Activated CD8-positive, alpha-beta memory T cell treated with anti-CD3 and anti-CD28 coated beads, Interleukin-2, amount 50 U/mL, for 4 hours (primary cell): ENCODE data around the gene DRC7.

Experiments used
- DNase-seq: peaks from one replicate; pipeline ENCODE4 v3.0.0-alpha.2; 2020

The DRC7 gene, protein sequence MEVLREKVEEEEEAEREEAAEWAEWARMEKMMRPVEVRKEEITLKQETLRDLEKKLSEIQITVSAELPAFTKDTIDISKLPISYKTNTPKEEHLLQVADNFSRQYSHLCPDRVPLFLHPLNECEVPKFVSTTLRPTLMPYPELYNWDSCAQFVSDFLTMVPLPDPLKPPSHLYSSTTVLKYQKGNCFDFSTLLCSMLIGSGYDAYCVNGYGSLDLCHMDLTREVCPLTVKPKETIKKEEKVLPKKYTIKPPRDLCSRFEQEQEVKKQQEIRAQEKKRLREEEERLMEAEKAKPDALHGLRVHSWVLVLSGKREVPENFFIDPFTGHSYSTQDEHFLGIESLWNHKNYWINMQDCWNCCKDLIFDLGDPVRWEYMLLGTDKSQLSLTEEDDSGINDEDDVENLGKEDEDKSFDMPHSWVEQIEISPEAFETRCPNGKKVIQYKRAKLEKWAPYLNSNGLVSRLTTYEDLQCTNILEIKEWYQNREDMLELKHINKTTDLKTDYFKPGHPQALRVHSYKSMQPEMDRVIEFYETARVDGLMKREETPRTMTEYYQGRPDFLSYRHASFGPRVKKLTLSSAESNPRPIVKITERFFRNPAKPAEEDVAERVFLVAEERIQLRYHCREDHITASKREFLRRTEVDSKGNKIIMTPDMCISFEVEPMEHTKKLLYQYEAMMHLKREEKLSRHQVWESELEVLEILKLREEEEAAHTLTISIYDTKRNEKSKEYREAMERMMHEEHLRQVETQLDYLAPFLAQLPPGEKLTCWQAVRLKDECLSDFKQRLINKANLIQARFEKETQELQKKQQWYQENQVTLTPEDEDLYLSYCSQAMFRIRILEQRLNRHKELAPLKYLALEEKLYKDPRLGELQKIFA

DNA sequence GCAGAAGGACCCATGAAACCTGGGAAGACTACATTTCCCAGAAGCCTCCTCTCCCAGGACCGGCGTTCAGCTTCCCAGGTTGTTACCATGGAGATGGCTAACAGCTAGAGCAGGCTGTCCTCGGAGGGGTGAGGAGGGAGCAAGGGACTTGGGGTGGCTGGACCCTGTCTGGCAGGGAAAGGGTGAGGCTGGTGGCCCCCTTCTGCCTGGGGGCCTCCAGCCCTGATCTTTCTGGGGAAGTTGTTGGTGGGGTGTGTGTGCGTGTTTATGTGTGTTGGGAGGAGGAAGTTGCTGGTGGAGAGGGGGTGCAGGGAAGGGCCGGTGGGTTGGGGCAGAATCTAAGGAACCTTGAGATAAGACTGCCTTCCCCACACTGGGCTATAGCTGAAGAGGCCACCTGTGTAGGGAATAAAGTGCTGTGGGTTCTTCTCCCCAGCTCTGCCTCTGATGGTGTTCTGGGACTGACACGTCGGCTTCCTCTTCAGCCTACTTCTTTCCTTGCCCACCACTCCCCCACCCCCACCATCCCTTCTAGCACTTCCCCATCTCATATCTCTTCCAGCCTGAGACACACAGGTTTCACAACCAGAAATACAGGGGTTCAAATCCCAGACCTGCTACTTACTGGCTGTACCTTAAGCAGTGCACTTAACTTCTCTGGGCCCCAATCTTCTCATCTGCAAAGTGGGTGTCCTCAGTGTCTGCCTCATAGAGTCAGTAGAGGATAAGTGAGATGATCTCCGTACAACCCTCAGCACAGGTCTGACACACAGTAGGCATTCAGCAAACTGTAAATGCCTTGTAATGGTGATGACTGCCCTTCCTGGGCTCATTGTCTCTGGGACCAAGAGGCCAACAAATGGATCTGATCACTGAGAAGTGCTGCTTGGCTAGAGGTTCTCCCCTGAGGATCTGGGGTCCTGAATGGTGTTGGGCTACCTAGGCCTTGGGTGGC, at the start of gene DRC7:
DRC7 (plus strand) TSS at position 82 of the 955 bp plus-strand sequence. CDS start 3,144 bp downstream, outside the sequence.
- DNase-seq: no peak

DNA sequence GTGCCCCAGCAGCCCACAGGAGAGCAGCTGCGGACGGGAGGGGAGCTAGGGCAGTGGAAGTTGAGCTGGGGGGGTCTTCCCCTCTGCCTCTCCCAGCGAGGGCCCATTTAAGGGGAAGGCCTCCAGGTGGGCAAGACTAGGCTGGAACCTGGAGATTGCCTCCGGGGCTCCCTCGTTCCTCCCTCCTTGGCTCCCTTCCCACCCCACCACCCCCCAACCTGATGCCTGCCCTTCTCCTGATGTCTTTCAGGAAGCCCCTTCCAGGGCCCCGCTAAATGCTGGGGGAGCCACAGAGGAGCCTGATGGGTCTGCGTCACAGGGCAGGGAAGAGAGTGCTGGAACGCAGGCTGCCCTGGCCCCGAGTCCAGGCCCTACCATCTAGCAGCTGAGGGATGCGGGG, 49.4 kb upstream of the DRC7 start:
- no peak for DNase-seq

DNA sequence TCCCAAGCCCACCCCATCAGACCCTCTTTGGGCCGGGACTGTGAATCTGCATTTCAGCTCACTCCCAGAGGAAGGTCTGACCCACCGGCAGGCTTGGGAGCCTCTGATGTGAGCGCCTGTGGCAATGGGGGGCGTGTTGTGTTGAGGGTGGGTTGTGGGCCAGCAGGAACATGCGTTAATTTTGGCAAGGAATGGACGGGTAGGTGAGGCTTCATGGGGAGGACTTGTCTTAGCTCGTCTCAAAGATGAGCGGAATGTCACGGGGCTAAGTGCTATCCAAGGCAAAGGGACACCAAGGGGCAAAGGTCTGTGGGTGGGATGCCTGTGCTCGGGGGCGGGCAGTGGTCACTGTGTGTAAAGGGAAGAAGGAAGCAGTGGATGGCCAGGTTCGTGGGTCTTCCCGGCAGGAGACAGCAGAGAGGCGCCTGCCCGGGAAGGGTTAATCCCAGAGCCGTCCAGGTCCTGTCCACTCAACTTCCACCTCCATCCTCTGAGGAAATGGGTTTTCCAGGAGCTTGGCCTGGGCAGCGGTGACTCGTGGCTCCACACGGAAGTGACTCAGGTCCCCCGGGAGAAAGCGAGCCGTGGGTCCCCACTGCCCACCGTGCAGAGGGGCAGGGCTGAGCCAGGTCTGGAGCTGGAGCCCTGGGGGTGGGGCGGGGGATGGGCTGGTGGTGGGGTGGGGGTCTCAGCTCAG, 48.8 kb upstream of the DRC7 start:
- DNase-seq: no peak

DNA sequence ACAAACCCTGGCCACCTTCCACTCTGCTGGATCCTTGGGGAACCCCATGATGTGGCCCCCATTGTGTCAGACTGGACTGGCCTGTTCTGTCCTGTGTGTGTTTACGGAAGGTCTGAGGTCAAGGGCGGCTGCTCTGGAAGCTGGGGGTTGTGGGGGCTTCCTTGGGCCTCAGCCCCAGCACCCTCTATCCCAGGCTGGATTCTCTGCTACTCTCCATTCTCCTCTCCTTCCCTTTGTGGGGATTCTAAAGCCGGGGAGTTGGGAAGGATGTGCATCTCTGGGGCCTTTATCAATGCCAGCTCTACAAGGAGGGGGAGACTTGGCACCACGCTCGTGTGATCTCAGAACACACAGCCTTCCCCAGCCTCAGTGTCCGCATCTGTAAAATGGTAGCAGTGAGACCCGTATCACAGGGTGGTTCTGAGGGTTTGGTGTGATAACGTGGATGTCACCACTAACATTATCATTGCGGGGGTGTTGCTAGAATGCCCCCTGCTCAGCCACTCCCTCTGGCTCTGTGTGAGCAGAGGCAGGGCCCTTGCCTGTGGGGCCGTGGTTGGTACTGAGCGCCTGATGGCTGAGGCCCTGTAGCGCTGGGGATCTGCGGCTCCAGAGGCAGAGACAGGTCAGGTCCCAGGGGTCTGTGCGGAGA, 48.1 kb upstream of the DRC7 start:
- DNase-seq: no peak

DNA sequence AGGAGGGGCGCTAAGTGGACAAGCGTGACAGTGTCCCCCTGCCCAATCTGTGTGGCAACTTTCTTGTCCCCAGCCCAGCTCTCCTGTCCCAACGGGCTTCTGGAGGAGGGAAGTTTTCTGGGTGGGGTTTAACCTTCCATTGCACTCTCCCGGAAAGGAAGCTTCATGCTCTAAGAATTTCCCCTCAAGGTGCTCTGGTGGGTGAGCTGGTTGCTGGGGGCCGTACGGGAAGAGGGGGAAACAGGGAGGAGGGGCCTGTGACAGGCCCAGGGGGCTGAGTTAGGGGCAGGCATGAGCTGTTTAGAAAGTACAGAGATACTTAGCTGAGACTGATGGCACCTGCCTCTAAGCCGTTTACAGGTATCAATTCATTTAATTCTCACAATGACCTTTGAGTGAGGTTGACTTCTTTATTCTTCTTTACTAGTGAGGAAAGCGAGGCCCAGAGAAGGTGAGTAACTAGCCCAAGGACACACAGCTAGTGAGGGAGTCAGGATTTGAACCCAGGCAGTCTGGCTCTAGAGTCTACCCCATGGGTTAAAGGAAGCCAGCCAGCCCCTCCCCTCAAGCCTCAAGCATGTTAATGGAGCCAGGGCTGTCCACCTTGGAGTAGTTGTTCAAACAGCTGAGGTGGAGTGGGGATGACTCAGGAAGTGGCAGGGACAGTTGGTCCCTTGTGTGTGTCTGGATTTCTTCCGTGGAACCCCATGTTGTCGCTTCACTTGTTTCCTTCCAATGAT, 47.3 kb upstream of the DRC7 start:
- DNase-seq: no peak

DNA sequence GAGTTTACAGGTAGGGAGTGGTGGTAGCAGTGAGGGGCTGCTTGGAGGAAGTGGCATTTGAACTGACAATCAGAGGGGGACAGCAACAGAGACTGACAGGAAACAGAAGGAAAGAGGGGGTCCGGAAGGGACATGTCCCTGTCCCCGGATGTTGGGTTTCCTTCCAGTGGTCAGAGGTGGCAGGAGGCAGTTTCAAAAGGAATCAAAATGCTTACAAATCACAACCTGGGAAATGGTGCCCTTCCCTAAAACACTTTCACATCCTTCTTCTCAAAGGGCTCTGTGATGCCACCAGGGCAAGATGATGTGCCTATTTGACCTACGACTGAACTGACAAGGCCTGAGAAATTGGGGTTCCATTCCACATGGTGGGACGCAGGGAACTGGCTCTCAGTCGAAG, 46.5 kb upstream of the DRC7 start:
- no peak for DNase-seq

DNA sequence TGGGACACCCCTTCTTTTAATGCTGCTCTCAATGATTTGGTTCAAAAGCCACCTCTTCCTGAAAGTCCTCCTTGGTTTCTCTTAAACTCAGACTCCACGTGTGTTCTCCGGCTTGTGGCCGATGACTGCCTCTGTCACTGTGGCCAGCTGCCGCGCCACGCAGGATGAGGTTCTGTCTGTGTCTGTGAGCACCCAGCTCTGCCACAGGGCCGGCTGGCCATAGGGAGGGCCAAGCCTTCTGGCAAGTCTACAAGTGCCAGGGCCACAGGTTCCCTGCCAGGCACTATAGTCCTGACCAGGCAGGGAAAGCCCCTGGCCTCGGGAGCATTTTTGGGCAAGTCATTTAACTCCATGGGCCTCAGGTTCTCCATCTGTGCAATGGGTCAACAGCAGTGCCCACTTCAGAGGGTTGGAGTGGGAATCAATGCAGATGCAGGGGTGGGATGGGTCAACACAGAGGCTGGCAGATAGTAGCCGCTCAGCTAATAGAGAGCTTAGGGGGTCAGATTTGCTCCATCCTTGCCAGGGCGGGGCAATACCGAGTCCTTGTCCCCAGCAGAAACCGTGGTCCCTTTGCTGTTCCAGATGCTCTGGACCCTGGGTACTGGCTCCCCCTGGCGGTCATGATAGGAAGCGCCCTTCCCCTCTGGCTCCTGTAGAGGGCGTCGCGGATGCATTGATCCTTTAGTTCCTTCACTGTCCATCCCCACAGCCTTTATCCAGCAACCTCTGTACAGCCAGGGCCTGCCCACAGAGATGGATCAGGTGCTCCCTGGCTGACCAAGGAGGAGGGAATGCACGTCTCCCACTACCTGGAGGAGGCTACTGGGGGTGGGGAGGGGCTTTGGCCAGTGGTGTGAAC, 45.8 kb upstream of the DRC7 start:
- peak; percentile 84 for DNase-seq

DNA sequence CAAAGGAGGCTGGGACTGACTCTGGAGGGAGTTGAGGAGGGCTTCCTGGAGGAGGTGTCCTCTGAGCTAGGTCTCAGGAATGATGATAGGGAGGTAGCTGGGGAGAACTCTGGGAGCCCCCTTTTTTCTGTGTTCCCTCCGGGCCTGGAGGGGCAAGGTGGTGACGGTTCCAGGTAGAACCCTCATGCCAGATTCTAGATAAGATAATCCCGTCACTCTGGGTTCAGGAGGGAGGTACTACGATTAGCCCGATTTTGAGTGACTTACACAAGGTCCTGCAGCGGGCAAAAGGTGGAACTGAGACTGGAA, 45.2 kb upstream of the DRC7 start:
- DNase-seq: no peak

DNA sequence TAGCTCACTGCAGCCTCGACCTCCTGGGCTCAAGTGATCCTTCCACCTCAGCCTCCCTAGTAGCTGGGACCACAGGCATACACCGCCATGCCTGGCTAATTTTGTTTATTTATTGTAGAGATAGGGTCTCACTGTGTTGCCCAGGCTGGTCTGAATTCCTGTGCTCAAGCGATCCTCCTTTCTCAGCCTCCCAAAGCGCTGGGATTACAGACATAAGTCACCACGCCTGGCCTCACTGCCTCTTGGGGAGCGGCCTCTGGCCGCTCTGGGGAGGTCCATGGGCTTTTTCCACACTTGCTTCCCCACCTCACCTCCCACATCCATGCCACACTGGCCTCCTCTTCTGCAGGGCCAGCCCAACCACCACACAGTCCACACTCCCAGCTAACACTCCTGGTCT, 44.8 kb upstream of the DRC7 start:
- DNase-seq: no peak

DNA sequence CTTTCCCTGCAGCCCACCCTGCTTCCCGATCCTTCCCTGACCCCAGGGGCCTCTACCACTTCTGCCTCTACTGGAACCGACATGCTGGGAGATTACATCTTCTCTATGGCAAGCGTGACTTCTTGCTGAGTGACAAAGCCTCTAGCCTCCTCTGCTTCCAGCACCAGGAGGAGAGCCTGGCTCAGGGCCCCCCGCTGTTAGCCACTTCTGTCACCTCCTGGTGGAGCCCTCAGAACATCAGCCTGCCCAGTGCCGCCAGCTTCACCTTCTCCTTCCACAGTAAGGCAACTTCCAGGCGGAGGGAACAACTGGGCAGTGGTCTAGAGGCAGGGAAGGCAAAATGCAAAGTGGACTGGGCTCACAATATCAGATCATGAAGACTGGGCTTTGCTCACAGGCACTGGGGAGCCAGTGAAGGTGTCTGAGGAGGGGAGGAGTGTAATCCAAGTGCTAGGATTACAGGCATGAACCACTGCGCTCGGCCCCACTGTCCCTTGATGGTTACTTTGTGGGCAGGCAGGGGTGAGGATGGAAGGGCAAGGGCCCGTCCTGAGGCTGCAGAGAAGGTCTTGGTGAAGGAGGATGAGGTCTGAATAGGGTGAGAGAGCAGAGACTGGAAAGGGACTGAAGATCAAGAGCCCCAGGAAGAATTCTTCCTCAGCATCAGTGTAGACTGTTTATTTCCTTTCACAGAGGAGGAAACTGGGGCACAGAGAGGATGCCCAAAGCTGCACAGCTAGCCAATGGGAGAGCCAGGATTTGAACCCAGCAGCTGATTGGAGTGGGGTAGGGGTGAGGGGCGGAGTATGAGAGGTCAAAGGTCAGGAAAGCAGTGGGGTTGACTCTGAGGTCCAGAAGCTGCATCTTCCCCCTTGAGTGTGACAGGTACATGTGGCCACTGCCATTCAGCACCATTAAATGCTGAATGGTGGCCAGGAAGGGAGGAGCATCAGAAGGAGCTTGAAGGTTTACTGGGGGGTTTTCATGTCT, 43.0 kb upstream of the DRC7 start:
- no peak for DNase-seq

DNA sequence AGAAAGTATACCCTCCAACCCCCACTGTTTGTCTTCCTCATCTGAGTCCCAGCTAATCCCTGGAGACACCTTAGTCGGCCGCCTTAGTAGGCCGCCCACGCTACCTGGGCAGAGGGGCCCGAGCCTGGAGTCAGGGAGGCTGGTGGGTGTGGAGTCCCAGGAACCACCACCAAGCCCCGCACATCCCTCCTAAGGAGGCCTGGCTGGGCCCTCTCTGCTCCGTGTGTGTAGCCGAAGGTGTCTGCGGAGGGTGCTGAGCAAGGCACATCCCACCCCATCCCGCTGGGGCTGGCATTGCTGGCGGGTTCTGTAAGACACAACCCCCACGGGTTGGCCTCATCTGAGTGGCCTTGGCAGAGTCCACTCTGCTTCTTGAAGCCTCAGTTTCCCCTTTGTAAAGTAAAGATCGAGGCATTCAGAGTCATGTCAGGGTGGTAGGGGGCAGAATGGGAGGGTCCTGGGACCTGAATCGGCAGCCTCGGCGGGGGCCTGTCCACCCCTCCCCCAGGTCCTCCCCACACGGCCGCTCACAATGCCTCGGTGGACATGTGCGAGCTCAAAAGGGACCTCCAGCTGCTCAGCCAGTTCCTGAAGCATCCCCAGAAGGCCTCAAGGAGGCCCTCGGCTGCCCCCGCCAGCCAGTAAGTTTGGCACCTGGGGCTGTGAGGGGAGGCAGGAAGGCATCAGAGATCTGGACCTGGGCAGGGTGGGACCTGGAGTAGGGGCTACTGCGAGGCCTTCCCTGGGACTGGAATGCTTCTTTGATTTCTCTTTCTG, 41.7 kb upstream of the DRC7 start:
- no peak for DNase-seq

DNA sequence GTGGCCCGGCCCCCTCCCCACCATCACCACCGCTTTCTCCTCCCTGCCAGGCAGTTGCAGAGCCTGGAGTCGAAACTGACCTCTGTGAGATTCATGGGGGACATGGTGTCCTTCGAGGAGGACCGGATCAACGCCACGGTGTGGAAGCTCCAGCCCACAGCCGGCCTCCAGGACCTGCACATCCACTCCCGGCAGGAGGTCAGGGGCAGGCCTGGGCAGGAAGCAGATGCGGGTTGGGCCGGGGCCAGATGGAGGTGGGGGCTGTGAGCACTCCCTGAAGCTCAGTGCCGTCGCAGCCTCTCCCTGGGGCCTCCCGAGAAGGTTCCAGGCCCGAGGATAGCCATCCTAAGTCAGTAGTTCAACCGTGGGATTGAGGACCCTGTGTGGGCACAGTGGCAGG, 40.7 kb upstream of the DRC7 start:
- no peak for DNase-seq

DNA sequence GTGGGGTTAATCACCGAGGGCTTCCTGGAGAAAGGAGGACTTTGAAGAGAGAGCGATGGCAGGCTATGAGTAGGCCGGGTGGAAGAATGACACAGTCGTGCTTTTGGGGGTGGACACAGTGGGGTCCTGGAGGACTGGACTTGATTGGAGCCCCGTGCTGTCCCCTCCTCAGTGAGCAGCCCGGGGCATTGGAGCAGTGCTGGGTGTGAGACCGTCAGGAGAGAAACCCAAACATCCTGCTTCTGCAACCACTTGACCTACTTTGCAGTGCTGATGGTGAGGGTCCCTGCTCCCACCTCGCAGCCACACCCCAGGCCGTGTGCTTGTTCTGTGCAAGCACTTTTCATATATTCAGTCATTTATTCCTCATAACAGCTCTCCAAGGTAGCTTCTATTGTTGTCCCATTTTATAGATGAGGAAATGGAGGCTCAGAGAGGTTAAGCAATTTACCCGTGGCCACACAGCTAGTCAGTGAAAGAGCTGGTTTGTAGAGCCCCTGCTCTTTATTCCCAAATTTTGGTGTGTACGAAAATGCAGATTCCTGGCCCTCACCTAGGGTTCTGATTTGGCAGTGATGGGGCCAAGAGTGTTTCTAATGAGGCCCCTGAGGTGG, 38.2 kb upstream of the DRC7 start:
- no peak for DNase-seq

DNA sequence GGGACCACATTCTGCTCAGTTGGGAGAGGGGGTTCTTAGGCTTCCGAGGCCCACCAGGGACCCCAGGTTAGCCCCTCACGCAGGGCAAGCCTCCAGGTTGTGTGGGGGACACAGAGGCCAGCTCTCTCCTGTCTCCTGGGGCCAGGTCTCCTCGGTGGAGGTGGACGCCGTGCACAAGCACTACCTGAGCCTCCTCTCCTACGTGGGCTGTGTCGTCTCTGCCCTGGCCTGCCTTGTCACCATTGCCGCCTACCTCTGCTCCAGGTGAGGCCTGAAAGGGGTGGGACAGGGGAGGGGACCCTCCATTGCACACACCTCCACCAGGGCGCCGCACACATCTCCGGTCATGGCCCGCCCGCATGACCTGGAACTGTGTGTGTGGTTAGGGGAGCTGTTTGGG, 37.4 kb upstream of the DRC7 start:
- DNase-seq: no peak

DNA sequence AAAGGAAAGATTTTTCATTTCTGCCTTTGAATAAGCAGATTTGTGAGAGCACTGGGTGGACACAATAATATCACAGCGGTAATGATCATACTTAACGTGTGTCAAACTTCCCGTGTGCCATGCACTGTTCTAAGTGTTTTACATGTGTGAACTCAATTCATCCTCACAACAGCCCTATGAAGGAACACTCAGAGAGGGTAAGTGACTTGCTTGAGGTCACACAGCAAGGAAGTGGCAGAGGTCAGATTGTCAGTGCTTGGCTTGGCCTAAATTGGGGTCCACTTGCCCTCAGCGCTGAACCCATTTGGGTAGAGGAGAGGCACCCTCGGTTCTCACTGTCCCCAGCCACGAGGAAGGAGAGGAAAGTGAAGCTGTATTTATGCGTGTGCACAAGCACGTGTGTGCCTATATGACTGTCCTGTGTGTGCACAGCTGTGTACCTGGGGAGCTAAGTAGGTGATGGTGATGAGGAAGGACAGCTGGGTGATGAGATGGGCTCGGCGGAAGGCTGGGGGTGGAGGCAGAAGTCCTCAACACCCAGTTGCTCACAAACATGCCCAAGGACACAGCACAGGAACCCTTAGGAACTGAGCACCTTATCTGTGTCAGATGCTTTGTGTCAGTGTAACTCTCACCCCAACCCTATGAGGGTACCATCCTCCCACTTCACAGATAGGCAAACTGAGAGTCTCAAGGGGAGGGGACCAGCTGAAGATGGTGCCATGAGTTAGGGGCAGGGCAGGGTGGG, 36.3 kb upstream of the DRC7 start:
- DNase-seq: no peak

DNA sequence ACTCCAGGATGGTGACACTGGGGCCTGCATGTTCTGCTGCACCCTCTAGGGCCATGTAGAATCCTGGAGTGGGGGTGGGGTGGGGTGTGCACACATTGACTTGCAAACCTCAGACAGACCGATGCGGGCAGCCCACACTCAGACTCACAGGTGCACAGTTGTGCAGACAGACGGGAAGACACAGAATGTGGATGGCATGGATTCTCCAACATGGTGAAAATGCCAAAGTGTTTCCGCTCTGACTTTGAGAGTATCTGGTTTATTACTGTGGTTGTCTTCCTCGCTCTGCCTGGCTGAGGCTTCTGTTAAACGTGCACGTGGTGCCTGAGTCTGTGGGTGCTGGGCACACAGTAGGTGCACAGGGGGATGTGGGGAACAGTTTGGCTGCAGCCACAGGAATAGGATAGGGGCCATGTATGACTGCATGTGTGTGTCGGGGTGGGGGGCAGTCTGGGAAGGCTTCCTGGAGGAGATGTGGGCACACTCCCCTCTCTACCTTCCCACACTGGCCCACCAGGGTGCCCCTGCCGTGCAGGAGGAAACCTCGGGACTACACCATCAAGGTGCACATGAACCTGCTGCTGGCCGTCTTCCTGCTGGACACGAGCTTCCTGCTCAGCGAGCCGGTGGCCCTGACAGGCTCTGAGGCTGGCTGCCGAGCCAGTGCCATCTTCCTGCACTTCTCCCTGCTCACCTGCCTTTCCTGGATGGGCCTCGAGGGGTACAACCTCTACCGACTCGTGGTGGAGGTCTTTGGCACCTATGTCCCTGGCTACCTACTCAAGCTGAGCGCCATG, 35.5 kb upstream of the DRC7 start:
- no peak for DNase-seq
